GM12874 (cell line): ENCODE results near the gene CERT1.

ENCODE experiments used
- TF ChIP-seq, protein P1 (sequence below): IDR thresholded peaks from 2 replicates; pipeline ENCODE4 v1.5.1; 2011; ENCODE audit warnings: low read depth, mild to moderate bottlenecking, control low read depth, low read length, moderate library complexity; ENCODE audit not compliant: insufficient read depth

CERT1 gene

DNA sequence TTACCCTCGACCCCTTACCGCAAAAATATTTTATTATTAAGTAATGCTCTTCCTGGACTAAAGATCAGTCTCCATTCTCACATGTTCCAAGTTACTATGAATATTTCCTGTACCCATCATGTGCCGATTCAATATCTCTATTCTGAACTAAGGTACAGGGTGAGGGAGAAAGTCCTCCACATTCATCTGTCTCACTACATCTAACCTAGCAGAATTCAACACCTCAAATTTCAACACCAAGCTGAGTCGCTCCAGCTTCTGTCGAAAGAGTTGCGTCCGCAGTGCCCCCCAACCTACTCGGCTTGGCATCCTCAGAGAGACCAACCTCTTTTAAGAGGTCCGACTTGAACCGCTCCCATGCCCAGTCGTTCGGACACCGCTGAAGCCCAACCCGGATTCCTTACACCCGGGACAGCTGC lies 1.0 kb downstream of the CERT1 start:
- TF ChIP-seq, protein P1, sequence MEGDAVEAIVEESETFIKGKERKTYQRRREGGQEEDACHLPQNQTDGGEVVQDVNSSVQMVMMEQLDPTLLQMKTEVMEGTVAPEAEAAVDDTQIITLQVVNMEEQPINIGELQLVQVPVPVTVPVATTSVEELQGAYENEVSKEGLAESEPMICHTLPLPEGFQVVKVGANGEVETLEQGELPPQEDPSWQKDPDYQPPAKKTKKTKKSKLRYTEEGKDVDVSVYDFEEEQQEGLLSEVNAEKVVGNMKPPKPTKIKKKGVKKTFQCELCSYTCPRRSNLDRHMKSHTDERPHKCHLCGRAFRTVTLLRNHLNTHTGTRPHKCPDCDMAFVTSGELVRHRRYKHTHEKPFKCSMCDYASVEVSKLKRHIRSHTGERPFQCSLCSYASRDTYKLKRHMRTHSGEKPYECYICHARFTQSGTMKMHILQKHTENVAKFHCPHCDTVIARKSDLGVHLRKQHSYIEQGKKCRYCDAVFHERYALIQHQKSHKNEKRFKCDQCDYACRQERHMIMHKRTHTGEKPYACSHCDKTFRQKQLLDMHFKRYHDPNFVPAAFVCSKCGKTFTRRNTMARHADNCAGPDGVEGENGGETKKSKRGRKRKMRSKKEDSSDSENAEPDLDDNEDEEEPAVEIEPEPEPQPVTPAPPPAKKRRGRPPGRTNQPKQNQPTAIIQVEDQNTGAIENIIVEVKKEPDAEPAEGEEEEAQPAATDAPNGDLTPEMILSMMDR = no peak

DNA sequence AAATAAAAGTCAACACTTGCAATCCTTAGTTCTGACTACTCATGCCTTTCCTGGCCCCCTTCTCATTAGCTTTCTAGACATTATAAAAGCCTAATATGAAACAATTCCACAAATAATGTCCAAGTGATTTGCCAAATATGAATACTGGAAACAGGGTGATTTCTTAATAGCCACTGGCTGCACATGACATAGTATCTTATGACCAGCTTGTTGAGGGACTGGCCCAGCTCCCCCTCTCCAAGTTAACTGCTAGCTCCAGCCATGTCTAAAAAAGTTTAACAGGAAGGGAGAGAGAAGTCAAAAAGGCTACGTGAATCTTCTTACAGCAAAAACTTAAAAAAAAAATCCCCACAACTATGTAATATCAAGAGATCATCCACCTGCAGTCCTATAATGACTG lies 1.5 kb downstream of the CERT1 start:
- TF ChIP-seq, protein P1 = no peak

DNA sequence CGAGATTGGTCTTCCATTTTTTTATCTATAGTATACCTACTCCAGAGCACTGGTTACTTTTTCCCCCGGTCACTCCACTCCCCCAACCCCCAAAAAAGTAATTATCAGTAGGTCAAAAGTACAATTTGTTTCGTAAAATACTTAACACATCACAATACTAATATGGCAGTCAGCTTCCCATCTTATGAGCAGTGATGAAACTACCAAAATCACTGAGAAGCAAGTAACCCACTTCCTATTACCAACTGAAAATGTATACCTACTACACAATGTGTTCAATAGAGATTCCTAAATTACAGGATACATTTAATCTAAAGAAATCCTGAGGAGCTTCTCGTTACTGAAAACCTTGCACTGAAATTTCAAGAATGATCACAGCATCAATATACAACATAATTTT lies 1.9 kb downstream of the CERT1 start:
- TF ChIP-seq, protein P1 = no peak

DNA sequence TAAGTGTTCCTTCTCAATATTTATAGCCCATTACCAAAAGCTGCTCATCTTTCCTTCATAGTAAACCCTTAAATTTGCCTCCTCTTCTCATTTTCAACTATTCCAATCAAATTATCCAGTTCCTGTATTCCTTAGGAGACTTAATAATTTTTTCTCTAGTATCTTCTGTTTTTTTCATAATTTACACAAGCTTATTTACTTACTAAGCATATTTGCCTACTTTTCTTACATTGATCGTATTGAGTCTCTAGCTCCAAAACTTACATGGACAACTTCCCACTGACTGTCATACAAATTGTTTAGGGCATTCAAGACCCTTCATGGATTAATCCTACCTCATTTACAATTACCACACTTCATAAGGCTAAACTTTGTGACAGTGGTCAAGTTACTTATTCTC lies 3.6 kb downstream of the CERT1 start:
- TF ChIP-seq, protein P1 = no peak

DNA sequence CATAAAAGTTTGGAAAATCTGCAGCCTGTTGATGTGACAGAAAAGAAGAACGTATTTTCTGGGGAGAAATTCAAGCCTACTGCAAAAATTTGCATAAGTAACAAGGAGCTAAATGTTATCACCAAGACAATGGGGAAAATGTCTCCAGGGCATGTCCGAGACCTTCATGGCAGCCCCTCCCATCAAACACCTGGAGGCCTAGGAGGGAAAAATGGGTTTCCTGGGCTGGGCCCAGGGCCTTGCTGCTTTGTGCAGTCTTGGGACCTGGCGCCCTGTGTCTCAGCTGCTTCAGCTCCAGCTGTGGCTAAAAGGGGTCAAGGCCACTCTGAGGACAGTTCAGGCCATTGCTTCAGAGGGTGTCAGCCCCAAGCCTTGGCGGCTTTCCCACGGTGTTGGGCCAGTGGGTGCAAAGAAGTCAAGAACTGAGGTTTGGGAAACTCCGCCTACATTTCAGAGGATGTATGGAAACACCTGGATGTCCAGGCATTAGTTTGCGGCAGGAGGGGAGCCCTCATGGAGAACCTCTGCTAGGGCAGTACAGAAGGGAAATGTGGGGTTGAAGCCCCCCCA lies 13.1 kb downstream of the CERT1 start:
- TF ChIP-seq, protein P1 = no peak

DNA sequence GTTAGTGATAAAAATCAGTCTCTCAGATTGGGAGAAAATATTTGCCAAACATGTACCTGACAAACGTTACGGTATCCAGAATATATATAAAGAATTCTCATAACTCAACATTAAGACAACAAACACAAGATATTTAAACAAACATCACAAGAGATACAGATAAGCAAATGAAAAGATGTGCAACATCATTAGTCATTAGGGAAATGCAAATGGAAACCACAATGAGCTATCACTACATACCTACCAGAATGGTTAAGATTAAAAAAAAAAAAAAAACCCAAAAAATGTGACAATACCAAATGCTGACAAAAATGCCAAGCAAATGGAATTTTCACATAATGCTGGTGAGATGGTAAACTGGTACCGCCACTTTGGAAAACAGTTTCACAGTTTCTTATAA lies 15.4 kb downstream of the CERT1 start:
- TF ChIP-seq, protein P1 = no peak

DNA sequence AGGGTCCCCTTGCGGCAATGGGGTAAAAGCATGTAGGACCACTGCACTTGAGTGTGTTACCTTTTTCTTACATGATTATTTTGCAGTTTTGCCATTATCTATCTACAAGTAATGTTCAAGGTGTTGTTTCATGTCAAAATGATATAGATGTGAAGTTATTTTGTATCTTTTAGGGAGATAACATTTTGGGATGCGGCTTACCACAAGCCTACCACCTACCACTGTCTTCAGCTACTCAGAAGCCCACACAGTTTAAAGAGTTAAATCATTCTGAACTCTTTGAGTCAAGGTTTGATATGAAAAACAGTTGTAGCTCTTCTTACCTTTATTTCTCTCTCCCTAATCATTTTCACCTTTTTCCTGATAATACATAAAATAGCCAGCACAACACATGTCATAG lies 19.8 kb downstream of the CERT1 start:
- TF ChIP-seq, protein P1 = no peak
